IPS-18c (cell line): ENCODE data around the gene DR1.
"Not testable (repeated sequence)": the region's sequence is repeated elsewhere in the genome, so short reads cannot be mapped to it uniquely, and the experiment has no call there.

Source experiments
- H3K4me3 ChIP-seq: 2 replicates; pipeline ENCODE4 v1.7.0; 2013; ENCODE audit warnings: low read depth, mild to moderate bottlenecking, low read length, moderate library complexity; ENCODE audit not compliant: insufficient read depth
- H3K9me3 ChIP-seq: one replicate; pipeline ENCODE4 v1.6.1; 2013; ENCODE audit warnings: mild to moderate bottlenecking, low read length, moderate library complexity; ENCODE audit not compliant: control insufficient read depth, insufficient read depth

DR1 gene

GRCh38 chr1:93331412-93331811 is 14.3 kb upstream of the DR1 start:
- Histone ChIP-seq H3K4me3 (no peak overlapping the region), H3K9me3 (no peaks in the 10 kb centered on the region)

GRCh38 chr1:93332368-93332767 is 13.3 kb upstream of the DR1 start:
- H3K9me3 ChIP-seq: peaks cover 1% of the 10 kb centered on the region
- H3K4me3 ChIP-seq: no peak overlapping the region

GRCh38 chr1:93338387-93339146 is 7.1 kb upstream of the DR1 start:
- Histone ChIP-seq H3K4me3 (no peak overlapping the region), H3K9me3 (peaks cover 2% of the 10 kb centered on the region)

GRCh38 chr1:93339171-93339697 is 6.5 kb upstream of the DR1 start:
- Histone ChIP-seq H3K9me3 (peaks cover 2% of the 10 kb centered on the region), H3K4me3 (no peak overlapping the region)

- H3K9me3 ChIP-seq: peaks cover 2% of the 10 kb centered on the region
- H3K4me3 ChIP-seq: no peak overlapping the region
These were observed 5.6 kb upstream of the DR1 start for GRCh38 chr1:93340090-93340489.

GRCh38 chr1:93344484-93344883 is 1.2 kb upstream of the DR1 start:
- no peak overlapping the region for H3K4me3 ChIP-seq
- H3K9me3 ChIP-seq: no peaks in the 10 kb centered on the region

GRCh38 chr1:93344886-93345632 is 648 bp upstream of the DR1 start:
- Histone ChIP-seq H3K4me3 (peak overlapping the region; percentile 90), H3K9me3 (no peaks in the 10 kb centered on the region)

GRCh38 chr1:93346421-93346993 is 800 bp downstream of the DR1 start:
- peak overlapping the region; percentile 90 for H3K4me3 ChIP-seq
- no peaks in the 10 kb centered on the region for H3K9me3 ChIP-seq

GRCh38 chr1:93347334-93347899 is 1.7 kb downstream of the DR1 start:
- peak overlapping the region; percentile 90 for H3K4me3 ChIP-seq
- no peaks in the 10 kb centered on the region for H3K9me3 ChIP-seq

- Histone ChIP-seq H3K4me3 (0 out of 2 replicates have a peak overlapping the region, but pooled peaks have one; percentile 17), H3K9me3 (no peaks in the 10 kb centered on the region)
These were observed 2.5 kb downstream of the DR1 start for GRCh38 chr1:93348104-93348728.

- no peaks in the 10 kb centered on the region for H3K9me3 ChIP-seq
- H3K4me3 ChIP-seq: no peak overlapping the region
These were observed 3.8 kb downstream of the DR1 start for GRCh38 chr1:93349231-93350135.

- no peaks in the 10 kb centered on the region for H3K9me3 ChIP-seq
- H3K4me3 ChIP-seq: no peak overlapping the region
These were observed 4.6 kb downstream of the DR1 start for GRCh38 chr1:93350322-93350721.

- Histone ChIP-seq H3K9me3 (no peaks in the 10 kb centered on the region), H3K4me3 (no peak overlapping the region)
These were observed 5.2 kb downstream of the DR1 start for GRCh38 chr1:93350875-93351274.

- H3K9me3 ChIP-seq, H3K4me3 ChIP-seq: not testable (repeated sequence)
These were observed 5.6 kb downstream of the DR1 start for GRCh38 chr1:93351346-93351745.

- Histone ChIP-seq H3K4me3 (no peak overlapping the region), H3K9me3 (no peaks in the 10 kb centered on the region)
These were observed 6.7 kb downstream of the DR1 start for GRCh38 chr1:93352376-93352775.

GRCh38 chr1:93353286-93353685 is 7.6 kb downstream of the DR1 start:
- no peaks in the 10 kb centered on the region for H3K9me3 ChIP-seq
- H3K4me3 ChIP-seq: no peak overlapping the region
